ENCODE data around the gene PPP4R4.
"Not testable (repeated sequence)": the region's sequence is repeated elsewhere in the genome, so short reads cannot be mapped to it uniquely, and the experiment has no call there.

The PPP4R4 gene

DNA sequence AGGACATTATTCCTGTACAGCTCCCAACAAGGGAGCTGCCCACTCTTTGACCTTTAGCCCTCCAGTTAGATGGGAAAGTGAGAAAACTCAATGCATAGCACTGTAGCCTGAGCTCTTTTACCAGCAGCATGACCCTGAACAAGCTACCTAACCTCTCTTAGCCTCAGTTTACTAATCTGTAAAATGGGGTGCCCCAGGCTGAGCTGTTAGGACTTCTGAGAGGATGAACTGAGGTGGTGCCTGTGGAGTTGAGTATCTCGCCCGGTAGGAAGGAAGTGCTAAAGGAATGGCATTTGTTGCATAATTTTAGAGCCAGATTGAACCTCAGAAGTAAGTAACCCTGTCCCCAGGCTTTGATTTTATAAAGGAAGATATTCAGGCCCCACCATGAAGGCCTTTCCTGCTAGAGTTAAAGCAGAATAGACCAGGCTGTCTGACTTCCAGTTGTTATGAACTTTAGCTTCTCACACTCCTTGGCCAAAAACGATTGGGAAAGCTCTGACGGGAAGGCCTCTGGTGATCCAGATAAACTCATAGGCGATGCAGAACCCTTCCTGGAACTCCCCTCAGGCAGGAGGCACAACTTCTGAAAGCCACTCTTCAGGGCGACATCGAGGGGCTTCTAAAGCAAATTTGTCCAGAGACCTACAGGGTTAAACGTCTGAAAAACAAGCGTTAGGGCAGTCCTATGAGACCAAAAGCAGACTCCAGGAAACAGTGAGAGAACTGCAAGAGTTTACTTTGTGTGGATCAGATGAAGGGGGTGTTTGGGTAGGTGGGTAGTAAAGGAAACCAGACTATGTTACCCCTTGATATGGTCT, 121.4 kb downstream of the PPP4R4 start:
- Histone ChIP-seq H2AFZ (ENCODE audit: low read depth, low read length) (no peak overlapping the region), H4K20me1 (ENCODE audit: insufficient read depth, low read length) (no peaks in the 10 kb centered on the region), H3K4me3 (ENCODE audit: low read depth in 1 of 2, low read length in 2 of 2) (no peak overlapping the region), H3K9me3 (ENCODE audit: insufficient read depth, low read length, severe bottlenecking) (no peaks in the 10 kb centered on the region), H3K79me2 (ENCODE audit: insufficient read depth, low read length) (no peaks in the 10 kb centered on the region), H3K4me1 (ENCODE audit: insufficient read depth, low read length) (no peaks in the 10 kb centered on the region), H3K4me2 (ENCODE audit: insufficient read depth, low read length) (no peak overlapping the region), H3K9ac (ENCODE audit: low read depth, low read length) (no peak overlapping the region), H3K36me3 (ENCODE audit: insufficient read depth, low read length) (no peaks in the 10 kb centered on the region), H3K27ac (ENCODE audit: low read length) (no peak overlapping the region), H3K27me3 (ENCODE audit: insufficient read depth, low read length, poor library complexity) (no peaks in the 10 kb centered on the region)
- ATAC-seq (ENCODE audit: insufficient read depth, low read depth): no peak
- TF ChIP-seq, protein P1, sequence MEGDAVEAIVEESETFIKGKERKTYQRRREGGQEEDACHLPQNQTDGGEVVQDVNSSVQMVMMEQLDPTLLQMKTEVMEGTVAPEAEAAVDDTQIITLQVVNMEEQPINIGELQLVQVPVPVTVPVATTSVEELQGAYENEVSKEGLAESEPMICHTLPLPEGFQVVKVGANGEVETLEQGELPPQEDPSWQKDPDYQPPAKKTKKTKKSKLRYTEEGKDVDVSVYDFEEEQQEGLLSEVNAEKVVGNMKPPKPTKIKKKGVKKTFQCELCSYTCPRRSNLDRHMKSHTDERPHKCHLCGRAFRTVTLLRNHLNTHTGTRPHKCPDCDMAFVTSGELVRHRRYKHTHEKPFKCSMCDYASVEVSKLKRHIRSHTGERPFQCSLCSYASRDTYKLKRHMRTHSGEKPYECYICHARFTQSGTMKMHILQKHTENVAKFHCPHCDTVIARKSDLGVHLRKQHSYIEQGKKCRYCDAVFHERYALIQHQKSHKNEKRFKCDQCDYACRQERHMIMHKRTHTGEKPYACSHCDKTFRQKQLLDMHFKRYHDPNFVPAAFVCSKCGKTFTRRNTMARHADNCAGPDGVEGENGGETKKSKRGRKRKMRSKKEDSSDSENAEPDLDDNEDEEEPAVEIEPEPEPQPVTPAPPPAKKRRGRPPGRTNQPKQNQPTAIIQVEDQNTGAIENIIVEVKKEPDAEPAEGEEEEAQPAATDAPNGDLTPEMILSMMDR (IDR thresholded peaks at IDR 0.05; ENCODE audit: borderline replicate concordance, extremely low read depth, low read length, poor library complexity, severe bottlenecking): no peak
- TF ChIP-seq EZH2 (IDR thresholded peaks at IDR 0.05; ENCODE audit: borderline replicate concordance, low read depth, low read length, severe bottlenecking): no peak
- no peak for DNase-seq

DNA sequence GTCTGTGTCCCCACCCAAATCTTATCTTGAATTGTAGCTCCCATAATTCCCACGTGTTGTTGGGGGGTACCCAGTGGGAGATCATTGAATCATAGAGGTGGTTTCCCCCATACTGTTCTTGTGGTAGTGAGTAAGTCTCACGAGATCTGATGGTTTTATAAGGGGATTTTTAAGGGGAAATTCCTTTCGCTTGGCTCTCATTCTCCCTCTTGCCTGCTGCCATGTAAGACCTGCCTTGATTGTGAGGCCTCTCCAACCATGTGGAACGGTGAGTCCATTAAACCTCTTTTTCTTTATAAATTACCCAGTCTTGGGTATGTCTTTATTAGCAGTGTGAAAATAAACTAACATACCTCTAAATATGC, 122.0 kb downstream of the PPP4R4 start:
- H3K4me2 ChIP-seq (ENCODE audit: insufficient read depth, low read length); H3K9ac ChIP-seq (ENCODE audit: low read depth, low read length); H3K27me3 ChIP-seq (ENCODE audit: insufficient read depth, low read length, poor library complexity); H3K79me2 ChIP-seq (ENCODE audit: insufficient read depth, low read length); DNase-seq; H3K4me3 ChIP-seq (ENCODE audit: low read depth in 1 of 2, low read length in 2 of 2); H3K36me3 ChIP-seq (ENCODE audit: insufficient read depth, low read length); H3K4me1 ChIP-seq (ENCODE audit: insufficient read depth, low read length); H3K9me3 ChIP-seq (ENCODE audit: insufficient read depth, low read length, severe bottlenecking); ATAC-seq (ENCODE audit: insufficient read depth, low read depth); H4K20me1 ChIP-seq (ENCODE audit: insufficient read depth, low read length); H3K27ac ChIP-seq (ENCODE audit: low read length); H2AFZ ChIP-seq (ENCODE audit: low read depth, low read length): not testable (repeated sequence)

DNA sequence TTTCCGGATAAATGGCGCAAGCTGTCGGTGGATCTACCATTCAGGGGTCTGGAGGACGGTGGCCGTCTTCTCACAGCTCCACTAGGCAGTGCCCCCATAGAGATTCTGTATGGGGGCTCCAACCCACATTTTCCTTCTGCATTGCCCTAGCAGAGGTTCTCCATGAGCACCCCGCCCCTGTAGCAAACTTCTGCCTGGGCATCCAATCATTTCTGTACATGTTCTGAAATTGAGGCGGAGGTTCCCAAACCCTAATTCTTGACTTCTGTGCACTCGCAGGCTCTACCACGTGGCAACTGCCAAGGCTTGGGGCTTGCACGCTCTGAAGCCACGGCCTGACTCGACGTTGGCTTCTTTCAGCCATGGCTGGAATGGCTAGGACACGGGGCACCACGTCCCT, 124.0 kb downstream of the PPP4R4 start:
- Histone ChIP-seq H3K4me2 (ENCODE audit: insufficient read depth, low read length) (no peak overlapping the region), H3K9me3 (ENCODE audit: insufficient read depth, low read length, severe bottlenecking) (no peaks in the 10 kb centered on the region), H2AFZ (ENCODE audit: low read depth, low read length) (no peak overlapping the region), H3K27me3 (ENCODE audit: insufficient read depth, low read length, poor library complexity) (no peaks in the 10 kb centered on the region), H4K20me1 (ENCODE audit: insufficient read depth, low read length) (no peaks in the 10 kb centered on the region), H3K79me2 (ENCODE audit: insufficient read depth, low read length) (no peaks in the 10 kb centered on the region), H3K27ac (ENCODE audit: low read length) (no peak overlapping the region), H3K36me3 (ENCODE audit: insufficient read depth, low read length) (no peaks in the 10 kb centered on the region), H3K4me3 (ENCODE audit: low read depth in 1 of 2, low read length in 2 of 2) (no peak overlapping the region), H3K9ac (ENCODE audit: low read depth, low read length) (no peak overlapping the region), H3K4me1 (ENCODE audit: insufficient read depth, low read length) (no peaks in the 10 kb centered on the region)
- no peak for DNase-seq
- TF ChIP-seq EZH2 (IDR thresholded peaks at IDR 0.05; ENCODE audit: borderline replicate concordance, low read depth, low read length, severe bottlenecking): no peak
- TF ChIP-seq, protein P1 (IDR thresholded peaks at IDR 0.05; ENCODE audit: borderline replicate concordance, extremely low read depth, low read length, poor library complexity, severe bottlenecking): no peak
- ATAC-seq (ENCODE audit: insufficient read depth, low read depth): no peak

DNA sequence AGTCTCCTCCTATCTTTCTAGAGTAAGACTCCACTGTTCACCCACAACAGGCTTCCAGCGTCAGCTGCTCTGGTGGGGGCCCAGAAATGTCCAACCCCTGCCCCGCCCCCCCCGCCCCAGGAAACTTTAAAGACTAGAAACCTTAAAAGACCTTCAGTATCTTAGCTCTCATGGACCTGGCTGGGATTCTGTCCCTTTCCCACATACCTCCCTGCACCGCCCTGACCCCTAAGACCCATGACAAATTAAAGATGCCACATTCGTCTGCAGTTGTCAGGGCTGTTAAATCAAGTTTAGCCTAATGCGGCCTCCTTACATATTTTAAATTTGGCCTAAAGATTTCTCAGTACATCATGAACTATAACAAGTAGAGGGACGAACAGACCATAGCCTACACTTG, 129.0 kb downstream of the PPP4R4 start:
- Histone ChIP-seq H3K4me3 (ENCODE audit: low read depth in 1 of 2, low read length in 2 of 2) (no peak overlapping the region), H3K4me2 (ENCODE audit: insufficient read depth, low read length) (no peak overlapping the region), H3K36me3 (ENCODE audit: insufficient read depth, low read length) (no peaks in the 10 kb centered on the region), H3K27ac (ENCODE audit: low read length) (no peak overlapping the region), H3K4me1 (ENCODE audit: insufficient read depth, low read length) (no peaks in the 10 kb centered on the region), H3K79me2 (ENCODE audit: insufficient read depth, low read length) (no peaks in the 10 kb centered on the region), H3K9me3 (ENCODE audit: insufficient read depth, low read length, severe bottlenecking) (no peaks in the 10 kb centered on the region), H3K9ac (ENCODE audit: low read depth, low read length) (no peak overlapping the region), H2AFZ (ENCODE audit: low read depth, low read length) (no peak overlapping the region), H3K27me3 (ENCODE audit: insufficient read depth, low read length, poor library complexity) (no peaks in the 10 kb centered on the region), H4K20me1 (ENCODE audit: insufficient read depth, low read length) (no peaks in the 10 kb centered on the region)
- ATAC-seq (ENCODE audit: insufficient read depth, low read depth) (no peak), DNase-seq (no peak)
- TF ChIP-seq, protein P1 (IDR thresholded peaks at IDR 0.05; ENCODE audit: borderline replicate concordance, extremely low read depth, low read length, poor library complexity, severe bottlenecking): no peak
- no peak for TF ChIP-seq EZH2 (IDR thresholded peaks at IDR 0.05; ENCODE audit: borderline replicate concordance, low read depth, low read length, severe bottlenecking)

All from DND-41 (cell line).